ENCODE results near the gene FGF1. TPM values are rescaled to one million over a fixed set of nuclear protein-coding genes. Genes with fewer than 3 reads are reported as not detected.
"Not testable (repeated sequence)": the region's sequence is repeated elsewhere in the genome, so short reads cannot be mapped to it uniquely, and the experiment has no call there.

Gene FGF1
- polyA plus RNA-seq, 4 donors = 14.6 to 27.3 (median 20.8) TPM

DNA sequence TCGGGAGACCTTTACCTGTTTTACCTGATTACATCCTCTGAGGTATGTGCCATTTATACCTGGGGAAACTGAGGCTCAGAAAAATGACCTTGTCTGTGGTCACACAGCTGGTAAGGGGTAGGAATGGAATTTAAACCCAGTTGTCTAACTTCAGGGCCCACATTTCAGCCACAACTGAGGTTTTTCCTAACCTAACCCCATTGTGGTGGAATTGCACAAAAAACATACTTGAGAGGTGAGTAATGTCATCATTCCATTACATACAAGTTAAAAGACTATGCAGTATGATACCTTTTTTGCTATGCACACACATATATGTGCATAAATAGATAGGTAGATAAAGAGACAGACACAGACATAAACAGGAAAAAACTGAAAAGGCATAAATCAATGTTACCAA, 14.1 kb downstream of the FGF1 start:
- DNase-seq (ENCODE audit: low read depth in 4 of 4, low spot score in 2 of 4) = no peak

DNA sequence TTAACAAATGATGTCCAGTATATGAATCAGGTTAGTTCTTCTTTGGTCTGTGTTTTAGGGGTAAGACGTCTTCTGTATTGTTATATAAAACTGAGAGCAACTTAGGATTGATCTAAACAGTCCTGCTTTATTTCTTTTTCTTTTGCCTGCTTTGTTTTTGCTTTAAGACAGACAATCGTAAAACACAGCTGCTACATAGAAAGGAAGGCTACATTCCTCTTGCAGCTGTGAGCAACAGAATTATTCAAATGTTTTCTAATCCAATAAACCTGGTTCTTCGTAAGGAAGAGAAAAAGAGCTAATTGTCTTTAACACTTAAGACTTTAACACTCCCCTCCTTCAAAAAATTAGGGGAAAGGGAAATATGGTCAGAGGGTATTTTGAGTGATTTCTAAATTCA, 14.6 kb downstream of the FGF1 start:
- DNase-seq (ENCODE audit: low read depth in 4 of 4, low spot score in 2 of 4) = peak in 2 of 4 donors; percentile 9 to 39

DNA sequence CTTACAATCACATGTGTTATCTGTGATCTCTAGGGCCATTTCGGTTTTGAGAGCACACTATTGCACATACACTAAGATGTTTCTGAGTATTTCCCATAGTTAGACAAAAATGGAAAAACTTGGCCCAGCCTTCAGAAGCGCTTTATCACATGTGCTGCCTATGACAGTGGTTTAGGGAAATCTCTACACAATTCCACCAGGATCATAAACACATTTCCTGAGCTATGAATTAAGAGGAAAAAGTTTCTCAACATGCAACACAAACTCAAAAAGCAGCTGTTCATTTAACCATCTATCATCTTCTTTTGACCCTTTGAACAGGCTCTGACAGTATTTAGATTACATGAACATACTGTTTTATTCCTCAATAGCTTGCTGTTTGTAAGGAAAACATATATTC, 15.1 kb downstream of the FGF1 start:
- peak in 3 of 4 donors; percentile 11 to 34 (median 21) for DNase-seq (ENCODE audit: low read depth in 4 of 4, low spot score in 2 of 4)

DNA sequence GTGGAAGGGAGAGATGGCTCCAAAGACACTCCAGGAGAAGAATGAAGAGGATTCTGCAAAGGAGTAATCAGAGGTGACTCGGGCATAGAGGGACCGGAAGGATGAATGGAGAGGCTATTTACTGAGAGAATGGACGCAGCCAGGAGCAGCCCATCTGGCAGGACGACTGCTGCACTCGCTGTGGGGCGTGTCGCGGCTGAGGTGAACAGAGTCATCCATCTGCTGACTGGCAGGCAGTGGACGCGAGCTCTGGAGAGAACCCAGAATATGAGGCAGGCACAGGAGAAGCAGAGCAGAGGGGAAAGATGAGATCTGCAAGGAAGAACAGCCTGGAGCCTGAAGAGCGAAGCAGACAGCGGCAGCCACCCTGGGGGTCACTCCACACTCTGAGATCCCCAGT, 16.4 kb downstream of the FGF1 start:
- DNase-seq (ENCODE audit: low read depth in 4 of 4, low spot score in 2 of 4) = no peak

DNA sequence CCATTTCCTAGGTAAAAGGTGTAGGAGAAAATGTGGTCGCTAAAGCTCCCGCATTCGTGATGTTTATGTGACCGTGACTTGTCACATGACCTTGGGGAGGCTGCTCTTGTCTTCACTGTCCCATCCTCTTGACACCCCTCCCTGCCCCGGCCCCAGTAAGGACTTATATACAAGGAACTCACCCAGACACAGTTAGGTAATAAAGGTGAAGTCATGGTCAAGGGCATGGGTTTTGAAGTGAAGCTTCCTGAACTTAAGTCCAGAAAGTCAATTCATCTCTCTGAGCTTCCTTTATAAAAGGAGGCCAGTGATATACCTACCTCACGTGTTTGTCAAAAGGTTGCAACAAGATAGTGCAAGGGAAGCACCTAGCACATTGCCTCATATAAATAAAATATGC, 17.6 kb downstream of the FGF1 start:
- DNase-seq (ENCODE audit: low read depth in 4 of 4, low spot score in 2 of 4) = no peak

DNA sequence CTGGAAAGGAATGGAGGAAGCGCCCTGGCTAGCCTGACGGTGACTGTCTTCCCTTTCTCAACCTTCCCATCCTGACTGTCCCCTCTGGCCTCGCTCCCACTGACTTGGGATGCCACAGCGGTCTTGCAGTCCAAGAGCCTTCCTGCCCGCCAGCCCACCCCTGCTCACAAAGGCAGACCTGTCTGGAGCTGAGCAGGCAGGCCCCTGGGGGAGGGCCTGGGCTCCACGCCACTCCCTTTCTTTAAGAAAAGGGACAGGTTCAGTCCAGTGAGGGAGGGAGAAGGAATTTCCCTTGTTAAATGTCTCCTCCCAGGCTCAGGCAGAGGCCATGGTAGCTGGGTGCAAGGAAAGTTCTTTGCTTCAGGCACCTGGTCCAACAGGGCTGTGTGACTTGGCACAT, 18.1 kb downstream of the FGF1 start:
- no peak for DNase-seq (ENCODE audit: low read depth in 4 of 4, low spot score in 2 of 4)

DNA sequence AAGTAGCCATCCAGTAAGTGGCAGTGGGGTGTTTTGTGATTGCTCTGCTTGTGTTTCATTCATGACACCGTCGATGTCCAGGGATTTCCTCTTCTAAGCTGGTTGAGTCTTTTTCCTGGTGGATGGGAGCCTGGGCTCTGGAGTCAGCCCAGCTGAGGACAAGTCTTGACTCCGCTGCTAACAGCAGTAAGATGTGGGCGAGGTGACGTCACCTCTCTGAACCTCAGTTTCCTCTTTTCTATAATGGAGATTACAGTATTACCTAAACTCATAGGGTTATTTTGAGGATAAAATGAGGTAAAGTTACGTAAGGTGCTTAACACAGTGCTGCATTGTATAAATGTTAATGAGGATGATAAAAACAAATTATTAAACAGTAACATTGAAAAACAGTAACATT, 21.3 kb downstream of the FGF1 start:
- DNase-seq (ENCODE audit: low read depth in 4 of 4, low spot score in 2 of 4) = no peak

DNA sequence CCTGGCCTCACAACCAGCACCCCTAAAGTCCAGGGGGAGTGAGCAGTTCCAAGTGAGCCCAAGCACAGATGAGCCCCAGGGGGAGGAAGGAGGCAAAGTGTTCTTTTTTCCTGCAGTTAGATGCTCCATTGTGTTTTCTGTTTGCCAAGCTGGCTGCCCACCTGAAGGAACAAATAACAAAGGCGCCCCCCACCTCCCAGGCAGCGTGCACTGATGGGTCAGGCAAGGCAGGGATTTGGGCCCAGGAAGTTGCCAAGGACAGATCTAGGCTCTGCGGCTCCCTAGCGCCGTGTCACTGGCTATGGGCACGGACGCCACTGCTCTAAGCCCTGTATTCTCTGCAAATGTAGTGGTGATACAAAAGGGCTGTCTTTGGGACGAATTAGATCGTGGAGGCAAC, 21.8 kb downstream of the FGF1 start:
- no peak for DNase-seq (ENCODE audit: low read depth in 4 of 4, low spot score in 2 of 4)

DNA sequence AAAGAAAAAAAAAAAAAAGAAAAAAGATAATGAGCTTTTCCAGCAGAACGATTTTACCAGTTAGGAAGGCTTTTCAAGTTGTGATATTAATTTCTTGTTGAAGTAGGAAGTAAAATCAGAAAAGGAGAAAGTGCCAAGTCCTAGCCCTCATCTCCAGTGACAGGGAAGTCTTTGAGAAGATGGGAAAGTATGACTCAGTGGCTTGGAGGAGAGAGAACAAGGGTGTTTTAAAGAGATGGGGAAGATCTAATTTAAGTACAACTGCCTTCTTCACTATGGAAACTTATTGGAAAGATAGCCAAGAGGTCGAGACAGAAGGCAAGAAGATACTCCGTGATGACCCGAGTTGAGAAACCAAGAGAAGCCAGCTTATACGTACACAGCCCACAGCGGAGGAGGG, 22.6 kb downstream of the FGF1 start:
- no peak for DNase-seq (ENCODE audit: low read depth in 4 of 4, low spot score in 2 of 4)

DNA sequence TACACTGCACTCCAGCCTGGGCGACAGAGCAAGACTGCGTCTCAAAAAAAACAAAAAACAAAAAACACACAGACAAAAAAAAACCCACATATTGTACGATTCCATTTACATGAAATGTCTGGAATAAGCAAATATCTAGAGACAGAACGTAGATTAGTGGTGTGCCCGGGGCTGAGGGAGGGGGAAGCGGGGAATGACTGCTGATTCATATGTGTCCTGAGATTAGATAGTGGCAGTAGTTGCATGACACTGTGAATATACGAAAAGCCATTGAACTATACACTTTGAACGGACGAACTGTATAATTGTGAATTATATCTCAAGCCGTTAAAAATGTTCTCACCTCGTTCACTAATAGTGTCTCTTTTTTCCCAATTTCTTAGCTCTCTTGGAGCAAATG, 23.9 kb downstream of the FGF1 start:
- DNase-seq (ENCODE audit: low read depth in 4 of 4, low spot score in 2 of 4) = no peak

DNA sequence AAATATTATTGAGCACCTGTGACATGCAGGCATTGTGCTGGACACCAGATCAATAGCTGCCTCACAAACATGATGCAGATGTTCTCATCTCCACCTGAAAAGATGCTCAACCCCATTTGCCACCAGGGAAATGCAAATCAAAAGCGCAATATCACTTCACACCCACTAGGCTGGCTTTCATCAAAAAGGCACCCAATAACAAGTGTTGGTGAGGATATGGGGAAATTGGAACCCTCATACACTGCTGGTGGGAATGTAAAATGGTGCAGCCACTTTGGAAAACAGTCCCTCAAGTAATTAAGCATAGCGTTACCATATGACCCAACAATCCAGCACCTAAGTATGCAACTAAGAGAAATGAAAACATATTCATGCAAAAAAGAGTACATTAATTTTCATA, 24.7 kb downstream of the FGF1 start:
- DNase-seq (ENCODE audit: low read depth in 4 of 4, low spot score in 2 of 4) = no peak

DNA sequence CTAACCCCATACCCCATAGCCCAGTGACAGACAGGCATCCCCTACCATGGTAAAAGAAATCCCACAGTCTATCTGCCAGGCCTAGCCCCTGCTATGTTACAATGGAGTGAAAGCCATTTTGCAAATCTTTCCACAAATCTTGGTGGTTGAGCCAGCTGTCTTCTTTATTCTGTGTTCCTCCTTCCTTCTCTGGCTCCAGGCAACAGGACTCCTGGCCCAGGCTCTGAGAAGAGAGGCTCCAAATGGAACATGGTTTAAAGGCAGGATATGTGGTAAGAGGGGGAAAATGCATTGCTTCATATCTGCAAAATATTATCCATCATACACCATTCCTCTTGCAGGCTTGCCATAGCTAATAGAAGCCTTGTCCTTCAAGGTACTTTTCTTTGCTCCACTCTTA, 25.2 kb downstream of the FGF1 start:
- no peak for DNase-seq (ENCODE audit: low read depth in 4 of 4, low spot score in 2 of 4)

DNA sequence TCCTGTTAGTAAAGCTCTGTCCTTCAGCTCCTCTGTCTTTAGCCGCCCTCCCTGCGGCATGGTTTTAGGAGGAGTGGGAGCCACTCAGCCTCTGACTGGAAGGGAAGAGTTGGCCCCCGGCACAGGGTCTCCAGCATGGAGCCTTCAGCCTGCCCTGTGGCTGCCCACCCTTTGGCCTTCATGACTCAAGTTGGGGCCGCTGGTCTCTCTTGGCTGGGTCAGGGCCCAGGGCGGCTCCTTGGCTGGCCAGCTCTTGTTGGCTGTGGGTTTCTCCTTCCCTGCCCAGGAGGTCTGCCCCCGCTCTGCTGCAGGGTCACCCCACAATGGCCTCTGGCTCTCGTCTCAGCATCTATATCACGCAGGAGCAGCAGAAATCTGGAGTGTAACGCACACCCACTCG, 25.7 kb downstream of the FGF1 start:
- no peak for DNase-seq (ENCODE audit: low read depth in 4 of 4, low spot score in 2 of 4)

DNA sequence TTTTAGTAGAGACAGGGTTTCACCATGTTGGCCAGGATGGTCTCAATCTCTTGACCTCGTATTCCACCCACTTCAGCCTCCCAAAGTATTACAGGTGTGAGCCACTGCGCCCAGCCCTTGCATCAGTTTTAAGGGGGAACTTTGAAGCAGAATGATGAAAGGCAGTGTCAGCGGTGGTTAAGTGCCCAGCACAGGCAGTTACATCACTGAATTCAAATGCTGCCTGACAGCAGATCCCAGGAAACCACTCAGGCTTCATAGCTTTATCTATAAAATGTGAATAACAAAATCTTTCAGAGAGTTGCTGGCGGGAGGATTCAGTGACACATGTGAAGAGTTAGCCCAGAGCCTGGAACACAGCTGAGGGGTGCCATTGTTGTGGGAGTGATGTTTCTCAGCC, 26.5 kb downstream of the FGF1 start:
- no peak for DNase-seq (ENCODE audit: low read depth in 4 of 4, low spot score in 2 of 4)

DNA sequence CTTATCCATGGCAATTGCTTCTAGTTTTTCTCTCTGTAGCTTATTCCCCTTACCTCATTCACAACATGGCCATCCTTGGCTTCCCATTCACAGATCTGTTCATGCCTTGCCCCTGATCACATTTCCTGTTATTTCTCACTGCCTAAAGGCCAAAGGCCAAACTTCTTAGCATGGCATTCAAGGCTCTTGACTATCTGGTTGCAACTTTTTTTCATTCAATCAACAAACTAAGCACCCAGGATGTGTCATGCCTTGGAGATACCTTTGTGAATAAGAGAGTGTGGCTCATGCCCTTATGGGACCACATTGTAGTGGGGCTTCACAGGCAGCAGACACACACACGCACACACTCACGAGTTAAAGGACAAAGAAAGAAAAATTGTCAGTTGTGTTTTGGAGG, 27.6 kb downstream of the FGF1 start:
- no peak for DNase-seq (ENCODE audit: low read depth in 4 of 4, low spot score in 2 of 4)

DNA sequence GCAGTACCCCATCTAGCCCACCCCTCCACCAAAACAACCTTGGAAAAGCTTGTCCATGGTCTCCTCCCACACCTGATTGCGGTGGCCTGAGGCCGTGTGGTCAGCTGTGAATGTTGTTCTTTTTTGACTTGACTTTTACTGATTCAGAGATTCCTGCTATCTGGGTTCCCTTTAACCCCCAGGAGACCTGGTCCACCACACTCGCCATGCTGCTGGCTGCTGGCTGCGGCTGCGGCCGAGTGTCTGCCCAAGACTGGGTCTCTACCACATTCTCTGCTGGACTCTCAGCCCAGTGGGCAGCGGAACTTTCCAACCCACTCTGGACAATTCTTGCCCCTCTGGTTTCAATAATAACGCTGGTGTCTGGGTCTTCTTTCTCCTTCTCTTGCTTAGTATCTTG, 28.4 kb downstream of the FGF1 start:
- DNase-seq (ENCODE audit: low read depth in 4 of 4, low spot score in 2 of 4) = no peak

DNA sequence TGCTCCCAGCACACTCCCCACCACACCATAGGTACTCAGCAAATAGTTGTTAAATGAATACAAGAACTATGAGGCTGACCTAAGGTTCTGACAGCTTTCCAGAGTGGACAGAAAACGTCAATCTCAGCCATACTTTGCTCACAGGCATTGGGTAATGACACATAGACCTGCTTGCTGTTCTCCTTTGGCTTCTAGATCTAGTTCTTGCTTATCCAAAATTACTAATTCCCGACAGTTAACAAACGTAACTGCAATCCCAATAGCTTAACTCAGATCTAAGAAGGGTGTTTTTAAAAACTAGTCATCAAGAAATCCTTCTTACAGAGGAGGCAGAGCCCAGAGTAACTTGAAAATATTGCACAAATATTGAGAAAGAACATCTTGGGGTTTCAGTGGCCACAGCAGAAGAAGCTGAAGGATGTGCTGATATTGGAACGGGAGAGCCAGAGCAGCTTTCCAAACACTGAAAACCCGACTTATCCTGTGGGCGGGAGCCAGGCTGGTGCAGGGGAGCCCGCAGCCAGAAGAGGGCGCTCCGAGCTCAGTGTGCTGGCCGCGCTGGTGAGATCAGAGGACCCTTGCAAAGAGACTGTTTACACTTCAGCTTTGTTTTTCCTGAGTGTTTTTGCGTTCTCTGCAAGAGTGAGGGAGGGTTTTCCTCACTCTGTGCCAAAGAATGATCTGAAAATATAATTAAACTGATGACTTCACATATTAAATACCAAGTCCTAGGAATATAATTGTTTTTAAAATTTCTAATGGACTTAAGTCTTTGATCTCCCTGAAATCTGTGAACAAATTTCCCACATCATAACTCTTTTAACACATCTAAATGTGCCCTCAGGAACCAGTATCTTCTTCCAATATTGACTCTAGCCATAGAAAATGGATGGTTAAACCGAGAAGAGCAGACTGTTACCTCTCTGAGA, 30.3 kb downstream of the FGF1 start:
- peak; percentile 39 to 81 (median 68) for DNase-seq (ENCODE audit: low read depth in 4 of 4, low spot score in 2 of 4)

DNA sequence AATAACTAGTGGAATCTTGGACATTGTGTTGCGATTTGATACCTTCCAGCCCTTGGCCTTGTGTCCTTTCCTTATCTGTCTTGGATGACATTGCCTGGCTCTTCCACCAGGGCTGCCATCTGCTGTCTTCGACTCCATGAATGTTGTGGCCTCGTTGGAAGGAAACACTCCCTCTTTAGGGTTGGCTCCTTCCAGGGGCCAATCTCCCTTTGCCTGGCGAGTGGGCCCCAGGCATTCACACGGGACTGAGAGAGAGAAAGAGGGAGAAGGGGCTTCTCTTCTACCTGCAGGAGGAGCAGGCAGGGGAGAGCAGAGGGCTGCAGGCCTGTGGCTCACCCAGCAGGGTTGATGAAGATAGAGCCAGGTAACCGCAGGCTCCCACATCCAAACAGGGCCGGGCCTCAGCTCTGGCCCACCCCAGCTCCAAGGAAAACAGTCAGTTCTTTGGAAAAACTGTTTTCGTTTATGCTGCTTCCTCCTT, 31.3 kb downstream of the FGF1 start:
- no peak for DNase-seq (ENCODE audit: low read depth in 4 of 4, low spot score in 2 of 4)

DNA sequence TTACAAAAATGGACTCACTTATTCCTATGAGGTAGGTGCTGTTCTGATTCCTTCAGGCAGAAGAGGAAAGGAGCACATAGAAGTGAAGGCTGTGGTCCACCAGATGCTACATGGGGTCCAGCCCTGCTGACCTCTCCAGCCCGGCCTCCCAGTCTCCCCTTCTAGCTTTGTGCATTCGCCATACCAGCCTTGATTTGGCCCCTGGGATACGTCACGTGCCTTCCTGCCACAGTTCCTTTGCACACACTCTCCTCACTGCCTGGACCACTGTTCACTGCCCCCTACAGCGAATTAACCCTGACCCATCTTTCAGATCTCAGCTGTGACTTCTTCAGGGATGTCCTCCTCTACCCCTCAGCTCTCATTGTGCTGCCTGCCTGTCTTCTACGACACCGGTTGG, 32.6 kb downstream of the FGF1 start:
- DNase-seq (ENCODE audit: low read depth in 4 of 4, low spot score in 2 of 4) = no peak

DNA sequence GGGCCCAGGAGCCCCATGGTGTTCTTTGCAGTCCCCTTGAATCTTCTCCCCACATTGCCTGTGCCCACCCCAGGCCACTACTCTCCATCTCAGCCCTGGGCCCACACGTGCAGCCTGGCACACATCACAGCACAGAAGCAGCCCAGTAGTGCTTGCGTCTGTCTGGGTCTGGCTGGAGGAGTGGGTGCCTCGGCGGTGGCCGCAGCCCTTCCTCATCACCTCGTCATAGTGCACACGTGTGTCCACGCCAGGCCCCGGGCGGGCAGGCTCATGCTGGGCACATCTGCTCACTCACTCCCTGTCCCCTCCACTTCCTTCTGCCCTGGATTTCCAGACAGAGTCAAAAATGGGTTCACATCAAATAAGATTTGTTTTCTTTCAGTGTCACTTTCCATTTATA, 33.3 kb downstream of the FGF1 start:
- DNase-seq (ENCODE audit: low read depth in 4 of 4, low spot score in 2 of 4) = no peak

DNA sequence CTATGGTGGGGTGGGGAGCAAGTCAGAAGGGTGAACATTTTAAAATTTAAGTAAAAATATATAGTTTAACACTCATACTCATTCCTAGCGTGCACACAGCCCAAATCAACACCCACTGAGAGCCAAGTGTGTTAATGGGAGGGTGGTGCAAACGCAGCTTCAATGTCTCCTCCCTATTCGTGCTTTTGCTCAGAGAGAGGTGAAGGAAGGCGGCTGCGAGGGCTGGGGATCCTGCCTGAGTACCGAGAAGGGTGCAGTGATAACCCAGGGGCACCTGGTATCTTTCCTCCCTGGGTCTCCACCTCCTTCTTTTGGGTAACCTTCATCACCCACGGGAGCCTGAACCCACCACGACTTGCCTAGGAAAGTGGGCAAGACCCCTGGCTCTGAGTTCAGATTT, 35.0 kb downstream of the FGF1 start:
- no peak for DNase-seq (ENCODE audit: low read depth in 4 of 4, low spot score in 2 of 4)

DNA sequence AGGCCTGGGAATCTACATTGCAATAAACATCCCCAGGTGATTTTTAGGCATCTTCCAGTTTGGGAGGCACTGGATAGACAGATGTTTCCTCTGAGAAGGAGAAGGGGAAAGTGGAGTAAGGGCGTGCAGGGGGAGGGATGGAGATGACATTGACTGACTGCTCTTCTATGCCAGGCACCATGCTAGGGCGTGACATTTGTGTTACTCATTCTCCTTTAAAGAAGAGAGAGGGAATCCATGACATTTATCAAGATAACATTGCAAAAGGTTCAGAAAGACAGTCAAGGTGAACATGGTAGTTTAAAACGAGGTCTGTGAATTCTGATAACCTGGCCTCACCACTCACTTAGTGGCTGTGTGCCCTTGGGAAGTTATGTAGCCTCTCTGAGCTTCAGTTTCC, 35.8 kb downstream of the FGF1 start:
- no peak for DNase-seq (ENCODE audit: low read depth in 4 of 4, low spot score in 2 of 4)

DNA sequence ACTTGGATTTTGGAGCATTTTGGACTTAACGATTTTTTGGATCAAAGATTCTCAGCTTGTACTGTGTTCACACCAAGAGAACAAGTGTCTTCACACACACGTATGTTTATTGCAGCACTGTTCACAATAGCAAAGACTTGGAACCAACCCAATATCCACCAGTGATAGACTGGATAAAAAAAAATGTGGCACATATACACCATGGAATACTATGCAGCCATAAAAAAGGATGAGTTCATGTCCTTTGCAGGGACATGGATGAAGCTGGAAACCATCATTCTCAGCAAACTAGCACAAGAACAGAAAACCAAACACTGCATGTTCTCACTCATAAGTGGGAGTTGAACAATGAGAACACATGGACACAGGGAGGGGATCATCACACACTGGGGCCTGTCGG, 37.8 kb downstream of the FGF1 start:
- DNase-seq (ENCODE audit: low read depth in 4 of 4, low spot score in 2 of 4) = not testable (repeated sequence)
